OCI-LY1 (cell line): Measurements from ENCODE around the gene RGS14.

Experiments
- CTCF ChIP-seq: fragments of 200-600 bp; sonication (generic), shearing (Covaris generic); IDR thresholded peaks from 2 replicates; pipeline ENCODE4 v1.5.1; 2017; ENCODE audit warnings: mild to moderate bottlenecking, antibody characterized with exemption, low read length, moderate library complexity, mixed read lengths
- EZH2 ChIP-seq: fragments of 200-600 bp; sonication (generic), shearing (Covaris generic); IDR thresholded peaks from 2 replicates; pipeline ENCODE4 v1.8.0; 2017; ENCODE audit warnings: borderline replicate concordance, mixed run types, mild to moderate bottlenecking, antibody characterized with exemption, low read length, moderate library complexity, mixed read lengths

- TF ChIP-seq CTCF (no peak), EZH2 (no peak)
Measured at GRCh38 chr5:177367981-177368868, 10.5 kb downstream of the RGS14 start.
